ENCODE measurements around the gene ETF1.

ETF1 gene

DNA sequence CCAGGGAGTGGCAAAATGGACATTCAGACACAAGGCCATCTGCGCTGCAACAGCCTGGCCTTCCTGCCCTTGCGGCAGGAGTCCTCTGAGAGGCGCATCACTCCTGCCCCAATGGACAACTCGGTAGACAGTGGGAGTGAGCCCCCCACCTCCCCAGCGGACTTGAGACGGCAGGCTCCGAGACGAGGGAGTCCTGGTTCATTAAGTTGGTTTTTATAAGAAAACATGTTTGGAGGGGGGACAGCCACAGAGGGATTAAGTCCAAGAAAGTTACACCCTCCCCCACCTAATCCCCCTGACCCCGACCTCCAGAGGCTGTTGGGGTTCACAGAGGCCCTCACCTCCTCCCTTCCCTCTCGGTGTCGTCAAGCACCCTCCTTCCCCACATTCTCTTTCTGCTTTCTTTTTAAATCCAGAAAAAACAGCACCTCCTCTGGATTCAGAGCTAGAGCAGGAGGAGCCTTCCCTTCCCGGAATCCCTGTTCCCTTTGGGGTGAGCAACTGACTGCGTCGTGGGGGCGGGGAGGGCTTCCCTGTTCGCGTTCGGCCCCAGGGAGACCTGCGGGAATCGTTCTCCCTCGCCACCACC lies 79.5 kb downstream of the ETF1 start:
- DNase-seq (ENCODE audit: low spot score): peak; percentile 28

DNA sequence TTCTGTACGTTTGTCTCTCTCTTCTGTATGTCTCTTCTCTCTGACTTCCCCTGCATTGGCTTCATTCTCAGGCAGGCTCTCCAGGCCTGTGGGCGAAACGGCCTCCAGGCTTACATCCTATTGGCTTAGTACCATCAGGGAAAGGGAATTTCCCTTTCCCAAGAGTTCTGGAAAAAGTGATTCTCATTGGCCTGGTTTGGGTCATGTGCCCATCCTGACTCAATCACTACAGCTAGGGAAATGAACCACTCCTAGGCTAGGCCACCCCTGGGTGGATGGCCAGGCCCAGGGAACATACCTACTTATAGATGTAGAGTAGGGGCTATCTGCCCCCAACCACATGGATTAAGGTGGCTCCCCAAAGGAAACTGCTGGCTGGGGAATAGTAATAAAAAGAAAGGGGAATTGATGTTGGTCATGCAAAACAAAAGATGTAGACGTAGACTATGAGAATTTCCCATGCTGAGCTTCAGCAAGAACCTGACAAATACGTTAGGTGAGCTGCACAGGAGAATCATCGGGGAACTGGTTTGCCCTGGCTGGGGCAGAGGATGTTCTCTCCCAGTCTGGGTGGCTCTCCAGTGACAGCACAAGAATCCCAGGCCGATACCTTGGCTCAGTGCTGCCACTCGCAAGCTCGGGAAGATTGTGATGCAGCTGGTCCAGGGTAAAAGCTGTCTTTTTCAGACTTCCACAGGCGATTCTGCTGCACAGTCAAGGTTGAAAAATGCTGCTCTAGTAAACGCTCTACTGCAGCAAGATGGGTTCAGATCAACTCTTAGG lies 81.5 kb downstream of the ETF1 start:
- peak; percentile 83 for DNase-seq (ENCODE audit: low spot score)

GRCh38 chr5:138460032-138460693 lies 82.9 kb downstream of the ETF1 start:
- no peak for DNase-seq (ENCODE audit: low spot score)

- DNase-seq (ENCODE audit: low spot score): no peak
Observed at GRCh38 chr5:138459311-138459933, 83.6 kb downstream of the ETF1 start.

- no peak for DNase-seq (ENCODE audit: low spot score)
Observed at GRCh38 chr5:138458856-138459255, 84.2 kb downstream of the ETF1 start.

GRCh38 chr5:138458384-138458783 lies 84.7 kb downstream of the ETF1 start:
- DNase-seq (ENCODE audit: low spot score): no peak

GRCh38 chr5:138457531-138458275 lies 85.3 kb downstream of the ETF1 start:
- no peak for DNase-seq (ENCODE audit: low spot score)

All from kidney tubule cell (primary cell).